Measurements from ENCODE around the gene KLHDC8A. TPM values are rescaled to one million over a fixed set of nuclear protein-coding genes. Genes with fewer than 3 reads are reported as not detected.

KLHDC8A gene
- total and polyA plus RNA-seq, 2 of the 13 experiments (the other 11 are each of a cell fraction or from before 2014, with no cell fraction given): not detected

DNA sequence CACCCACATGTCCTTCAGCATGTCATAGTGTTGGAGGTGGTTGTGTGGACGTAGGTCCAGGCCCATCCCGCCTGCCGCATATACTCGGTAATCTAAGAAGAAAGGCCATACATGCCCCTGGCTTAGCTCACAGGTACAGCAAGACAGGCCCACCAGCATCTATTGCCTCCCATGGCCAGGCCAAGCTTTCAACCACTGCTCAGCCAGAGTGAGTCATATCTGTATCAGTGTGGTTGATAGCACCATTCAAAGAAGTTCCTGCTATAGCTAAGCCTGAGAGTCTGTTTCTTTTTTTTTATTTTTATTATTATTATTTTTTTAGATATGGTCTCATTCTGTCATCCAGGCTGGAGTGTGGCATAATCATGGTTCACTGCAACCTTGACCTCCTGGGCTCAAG is 17.0 kb downstream of the KLHDC8A start (continued):
- TF ChIP-seq ZNF746 (CRISPR knock-in tag; IDR thresholded peaks at IDR 0.05): no peak
- no peak for TF ChIP-seq LCORL (IDR thresholded peaks at IDR 0.05)
- no peak for TF ChIP-seq LCORL (CRISPR knock-in tag; IDR thresholded peaks at IDR 0.05)
- no peak for TF ChIP-seq ZNF362 (CRISPR knock-in tag; IDR thresholded peaks at IDR 0.05; ENCODE audit: borderline replicate concordance)
- no peak for TF ChIP-seq ZNF782 (CRISPR knock-in tag; IDR thresholded peaks at IDR 0.05; ENCODE audit: borderline replicate concordance)
- no peak for TF ChIP-seq ZSCAN29 (CRISPR knock-in tag; conservative IDR thresholded peaks at IDR 0.05)
- TF ChIP-seq TARDBP (CRISPR knock-in tag; IDR thresholded peaks at IDR 0.05): no peak
- no peak for TF ChIP-seq CHD4 (IDR thresholded peaks at IDR 0.05; ENCODE audit: borderline replicate concordance, low read length)
- no peak for TF ChIP-seq DMAP1 (CRISPR knock-in tag; IDR thresholded peaks at IDR 0.05)
- TF ChIP-seq ZNF577 (CRISPR knock-in tag; IDR thresholded peaks at IDR 0.05; ENCODE audit: borderline replicate concordance, low read depth): no peak

GRCh38 chr1:205339197-205339702 is 17.5 kb downstream of the KLHDC8A start:
- H3K4me1 ChIP-seq (ENCODE audit: insufficient read depth, low read length): peaks cover 2% of the 10 kb centered on the region
- H2AFZ ChIP-seq (ENCODE audit: low read length): no peak overlapping the region
- H3K27me3 ChIP-seq (ENCODE audit: control insufficient read depth in 1 of 2, insufficient read depth in 2 of 2, low read length in 2 of 2): peaks cover 8 to 47% of the 10 kb centered on the region in 2 experiments
- POLR2A ChIA-PET: no interaction called here
- H3K79me2 ChIP-seq (ENCODE audit: insufficient read depth, low read length): no peaks in the 10 kb centered on the region
- CTCF ChIA-PET (ENCODE audit: low intra/inter-chr PET ratio, low total read pairs): no interaction called here
- peak; percentile 36; the same call in 2 of the 3 replicates for ATAC-seq
- BruUV-seq (replicated peaks): no TSS peak
- intact Hi-C loops (cut with micrococcal nuclease; ENCODE audit: unreplicated experiment): loop anchor here (5.0 to 10.0 kb wide), 2 partner anchors 116 to 148 kb away; partner anchors contain the start of gene BLACAT1
- FAIRE-seq: no peak
- WGBS (ENCODE audit: low lambda C conversion rate): 31% methylated on average over 17 of the region's 21 CpGs
- no peak for DNase-seq (ENCODE audit: low spot score)
- H4K20me1 ChIP-seq (ENCODE audit: insufficient read depth, low read length): no peaks in the 10 kb centered on the region
- no peak overlapping the region for H3K4me2 ChIP-seq (ENCODE audit: low read depth, low read length)
- in situ Hi-C loops (cut with HindIII; ENCODE audit: extremely low pct_ligation_motif_present, low pct_unique_long_range_greater_than_20kb): loop anchor here (10.0 kb wide), 1 partner anchor 364 kb away; no protein-coding TSS in a partner anchor
- H3K9ac ChIP-seq (ENCODE audit: insufficient read depth, low read depth, low read length): no peak overlapping the region
- H3K27ac ChIP-seq (ENCODE audit: extremely low read length, insufficient read depth, low read length): no peak overlapping the region
- TF ChIP-seq ZNF451 (CRISPR knock-in tag; IDR thresholded peaks at IDR 0.05) (no peak), ZBTB2 (CRISPR knock-in tag; IDR thresholded peaks at IDR 0.05; ENCODE audit: low read depth) (no peak), RAD51 (IDR thresholded peaks at IDR 0.05; ENCODE audit: borderline replicate concordance) (no peak)
- TF ChIP-seq, protein P1, sequence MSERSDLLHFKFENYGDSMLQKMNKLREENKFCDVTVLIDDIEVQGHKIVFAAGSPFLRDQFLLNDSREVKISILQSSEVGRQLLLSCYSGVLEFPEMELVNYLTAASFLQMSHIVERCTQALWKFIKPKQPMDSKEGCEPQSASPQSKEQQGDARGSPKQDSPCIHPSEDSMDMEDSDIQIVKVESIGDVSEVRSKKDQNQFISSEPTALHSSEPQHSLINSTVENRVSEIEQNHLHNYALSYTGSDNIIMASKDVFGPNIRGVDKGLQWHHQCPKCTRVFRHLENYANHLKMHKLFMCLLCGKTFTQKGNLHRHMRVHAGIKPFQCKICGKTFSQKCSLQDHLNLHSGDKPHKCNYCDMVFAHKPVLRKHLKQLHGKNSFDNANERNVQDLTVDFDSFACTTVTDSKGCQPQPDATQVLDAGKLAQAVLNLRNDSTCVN (CRISPR knock-in tag; IDR thresholded peaks at IDR 0.05; ENCODE audit: borderline replicate concordance): no peak
- no peak overlapping the region for H3K4me3 ChIP-seq (replicated peaks in 1 of 3; ENCODE audit: insufficient read depth in 1 of 3, low read depth in 2 of 3, low read length in 3 of 3)
- H3K9me3 ChIP-seq (ENCODE audit: low read length): no peaks in the 10 kb centered on the region
- H3K36me3 ChIP-seq (replicated peaks in 1 of 2; ENCODE audit: control insufficient read depth in 1 of 2, insufficient read depth in 2 of 2, low read length in 2 of 2): no peaks in the 10 kb centered on the region

All from HepG2 (cell line).